Measurements from ENCODE around the gene BSN.
"Not testable (repeated sequence)": the region's sequence is repeated elsewhere in the genome, so short reads cannot be mapped to it uniquely, and the experiment has no call there.

The BSN gene

DNA sequence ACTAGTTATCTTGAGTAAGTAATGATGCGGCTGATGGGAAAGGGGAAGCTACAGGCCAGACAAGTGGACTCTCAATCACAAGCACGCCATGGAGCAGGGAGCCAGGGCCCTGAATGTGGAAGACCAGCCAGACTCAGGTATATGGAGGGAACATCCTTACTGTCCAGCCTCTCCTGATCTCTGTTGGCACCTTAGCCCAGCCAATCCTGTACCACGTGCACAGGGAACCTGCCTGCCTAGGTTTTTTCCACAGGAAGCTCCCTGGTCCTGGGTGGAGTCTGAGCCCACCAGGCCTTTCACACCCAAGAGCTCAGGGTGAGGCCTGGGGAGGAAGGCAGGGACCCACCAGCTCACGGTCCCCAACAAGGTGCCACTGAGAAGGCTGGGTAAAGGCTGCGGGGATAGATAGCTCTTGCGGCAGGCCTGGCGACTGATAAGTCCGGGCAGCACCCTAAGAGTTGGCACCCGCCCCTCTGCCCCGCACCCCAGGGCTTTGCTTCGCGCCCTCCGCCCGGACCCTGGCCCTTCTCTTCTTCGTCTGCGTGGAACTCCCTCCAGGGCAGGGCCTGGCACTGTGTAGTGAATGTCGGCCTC is 118.9 kb downstream of the BSN start:
- DNase-seq (ENCODE audit: low read depth in 2 of 2, low spot score in 1 of 2): no peak

DNA sequence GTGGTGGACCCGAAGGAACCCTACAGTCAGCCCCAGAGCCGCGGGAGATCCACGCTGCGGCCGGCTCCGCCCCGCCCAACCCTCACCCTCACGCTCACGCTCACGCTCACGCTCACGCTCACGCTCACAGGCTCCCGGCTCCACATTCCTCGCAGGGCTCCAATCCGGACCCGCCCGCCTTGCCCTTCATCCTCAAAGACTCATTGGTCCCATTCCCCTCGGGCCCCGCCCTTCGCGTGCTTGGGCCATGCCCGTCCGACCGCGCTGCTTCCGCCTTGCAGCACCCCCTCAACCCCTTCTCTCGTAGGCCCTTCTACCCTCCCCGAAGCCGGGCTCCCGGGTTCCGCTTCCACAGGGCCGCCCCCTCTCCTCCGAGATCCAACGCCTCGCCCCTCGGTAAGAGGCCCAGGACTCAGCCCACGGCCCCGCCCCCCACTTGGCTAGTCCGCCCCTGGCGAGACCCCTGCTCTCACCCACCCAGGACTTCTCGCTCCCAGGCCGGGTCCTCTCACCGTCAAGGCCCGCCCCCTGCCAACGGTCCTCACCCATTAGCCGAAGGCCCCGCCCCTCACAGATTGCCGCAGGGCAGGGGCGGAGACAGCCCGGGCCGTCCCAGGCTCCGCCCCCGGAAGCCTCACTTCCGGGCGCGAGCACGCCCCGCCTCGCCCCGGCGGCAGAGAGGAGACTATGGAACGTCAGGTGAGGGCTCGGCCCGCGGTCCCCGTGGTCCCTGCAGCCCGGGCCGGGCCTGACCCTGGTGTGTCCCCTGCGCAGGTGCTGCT is 119.6 kb downstream of the BSN start, which contains the start of gene APEH:
Gene APEH (plus strand): TSS at position 637 of the 782 bp plus-strand sequence. CDS start 51 bp downstream, at position 688.
- peak; percentile 91 to 97 for DNase-seq (ENCODE audit: low read depth in 2 of 2, low spot score in 1 of 2)

DNA sequence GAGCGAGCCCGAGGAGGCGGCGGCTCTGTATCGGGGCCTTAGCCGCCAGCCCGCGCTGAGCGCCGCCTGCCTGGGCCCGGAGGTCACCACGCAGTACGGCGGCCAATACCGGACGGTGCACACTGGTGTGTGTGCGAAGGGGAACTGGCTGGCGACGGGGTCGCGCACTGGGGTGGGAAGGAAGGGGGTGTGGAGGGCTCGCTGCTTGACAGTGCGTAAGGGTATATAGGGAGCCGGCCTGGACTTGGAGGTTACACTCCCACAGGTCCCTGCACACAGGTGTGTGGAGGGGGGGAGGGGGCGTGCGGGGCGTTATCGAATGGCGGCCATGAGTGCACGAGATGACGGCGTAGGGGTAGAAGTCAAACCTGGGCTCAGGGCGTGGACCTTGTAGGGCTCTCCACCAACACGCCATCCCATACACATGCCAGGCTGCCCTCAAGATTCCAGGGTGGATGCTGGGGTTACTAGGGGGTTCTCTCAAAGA is 120.3 kb downstream of the BSN start:
- no peak for DNase-seq (ENCODE audit: low read depth in 2 of 2, low spot score in 1 of 2)

DNA sequence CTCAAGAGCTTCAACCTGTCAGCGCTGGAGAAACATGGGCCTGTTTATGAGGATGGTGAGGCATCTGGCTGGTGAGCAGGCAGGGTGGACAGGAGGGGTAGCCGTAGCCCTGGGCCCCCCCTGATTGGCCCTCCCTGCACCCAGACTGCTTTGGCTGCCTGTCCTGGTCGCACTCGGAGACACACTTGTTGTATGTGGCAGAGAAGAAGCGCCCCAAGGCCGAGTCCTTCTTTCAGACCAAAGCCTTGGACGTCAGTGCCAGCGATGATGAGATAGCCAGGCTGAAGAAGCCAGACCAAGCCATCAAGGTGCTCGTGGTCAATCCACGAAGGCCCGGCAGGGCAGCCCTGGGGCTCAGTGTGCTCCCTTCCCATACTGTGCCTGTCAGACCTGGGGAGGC is 121.6 kb downstream of the BSN start:
- DNase-seq (ENCODE audit: low read depth in 2 of 2, low spot score in 1 of 2): no peak

DNA sequence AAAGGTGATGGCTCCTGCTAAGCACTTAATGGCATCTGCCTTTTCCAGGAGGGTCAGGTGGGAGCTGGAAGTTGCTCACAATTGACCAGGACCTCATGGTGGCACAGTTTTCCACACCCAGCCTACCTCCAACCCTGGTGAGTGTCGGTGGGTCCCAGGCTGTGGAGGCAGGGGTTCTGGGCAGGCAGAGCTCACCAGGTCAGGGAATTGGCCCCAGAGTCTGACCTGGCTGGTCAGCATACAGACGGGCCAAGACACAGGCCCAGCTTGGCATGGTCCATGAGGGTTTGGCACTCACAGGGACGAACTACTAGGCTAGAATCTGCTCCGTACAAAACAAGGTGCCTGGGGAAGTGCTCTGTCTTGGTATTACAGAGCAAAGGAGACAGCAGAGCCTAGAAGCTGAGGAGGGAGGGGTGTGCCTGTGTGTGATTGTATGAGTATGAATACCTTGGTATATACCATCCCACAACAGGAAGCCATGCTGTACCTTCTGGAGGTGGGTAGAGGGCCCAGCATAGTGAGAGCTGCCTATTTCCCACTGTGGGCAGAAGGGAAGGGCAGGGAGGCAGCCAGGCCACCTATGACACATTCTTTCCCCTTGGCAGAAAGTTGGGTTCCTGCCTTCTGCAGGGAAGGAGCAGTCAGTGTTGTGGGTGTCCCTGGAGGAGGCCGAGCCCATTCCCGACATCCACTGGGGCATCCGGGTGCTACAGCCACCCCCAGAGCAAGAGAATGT is 126.4 kb downstream of the BSN start:
- no peak for DNase-seq (ENCODE audit: low read depth in 2 of 2, low spot score in 1 of 2)

DNA sequence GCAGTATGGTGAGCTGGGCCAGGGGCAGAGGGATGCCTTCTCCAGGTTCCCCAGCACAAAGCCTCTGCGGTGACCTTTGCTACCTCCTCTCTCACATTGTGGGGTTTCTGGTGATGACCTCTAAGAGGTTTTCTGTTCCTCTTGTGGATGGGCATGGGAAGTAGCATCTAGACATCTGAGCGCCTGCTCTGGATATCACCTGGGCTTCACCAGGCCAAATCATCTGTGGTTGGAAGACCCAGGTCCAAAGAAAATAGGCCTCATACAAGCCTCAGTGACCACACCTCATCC is 126.9 kb downstream of the BSN start:
- no peak for DNase-seq (ENCODE audit: low read depth in 2 of 2, low spot score in 1 of 2)

DNA sequence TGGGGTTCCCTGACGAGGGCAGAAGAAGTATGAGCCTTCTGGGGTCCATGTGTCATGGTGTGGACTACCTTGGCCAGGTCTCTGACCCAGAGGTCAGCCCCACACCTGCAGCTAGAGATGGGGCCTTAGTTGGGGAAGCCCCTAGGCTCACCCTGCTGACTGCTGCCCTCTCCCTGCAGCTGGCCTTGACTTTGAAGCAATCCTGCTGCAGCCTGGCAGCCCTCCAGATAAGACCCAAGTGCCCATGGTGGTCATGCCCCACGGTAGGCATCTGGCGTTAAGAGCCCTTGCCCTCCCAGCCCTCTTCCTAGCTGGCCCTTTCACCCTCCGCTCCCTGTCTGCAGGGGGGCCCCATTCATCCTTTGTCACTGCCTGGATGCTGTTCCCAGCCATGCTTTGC is 127.3 kb downstream of the BSN start:
- no peak for DNase-seq (ENCODE audit: low read depth in 2 of 2, low spot score in 1 of 2)

DNA sequence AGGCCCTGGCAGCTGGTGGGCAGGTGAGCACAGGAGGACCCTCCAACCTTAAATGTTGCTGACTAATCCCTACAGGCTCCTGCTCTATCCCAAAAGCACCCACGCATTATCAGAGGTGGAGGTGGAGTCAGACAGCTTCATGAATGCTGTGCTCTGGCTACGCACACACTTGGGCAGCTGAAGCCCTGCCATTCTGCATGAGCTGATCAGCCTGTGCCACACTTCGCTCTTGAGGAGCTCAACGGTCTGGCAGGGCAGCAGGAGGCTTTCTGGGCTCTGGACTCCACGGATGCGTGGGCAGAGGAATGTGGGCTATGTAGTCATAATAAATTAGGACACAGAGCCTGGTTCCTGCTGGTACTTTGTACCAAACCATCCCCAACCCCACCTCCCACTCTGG is 128.9 kb downstream of the BSN start:
- DNase-seq (ENCODE audit: low read depth in 2 of 2, low spot score in 1 of 2): no peak

DNA sequence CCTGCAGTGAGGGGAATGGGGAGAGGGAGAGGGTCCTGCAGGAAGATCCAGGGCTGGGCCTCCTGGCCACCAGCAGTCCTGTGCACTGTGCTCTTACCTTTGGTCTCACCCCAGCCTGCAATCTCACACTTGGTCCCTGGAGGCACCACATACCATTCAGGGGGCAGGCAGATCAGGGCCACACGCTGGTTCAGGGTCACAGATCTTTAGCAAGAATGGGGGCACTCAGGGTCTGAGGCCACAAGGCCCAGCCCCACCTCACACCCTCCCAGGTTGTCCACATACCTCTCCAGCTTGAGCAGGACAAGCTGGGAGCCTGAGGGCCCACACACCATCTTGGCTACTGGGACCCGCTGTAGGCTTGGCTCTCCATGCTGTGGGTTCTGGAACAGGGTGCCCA is 130.2 kb downstream of the BSN start:
- DNase-seq (ENCODE audit: low read depth in 2 of 2, low spot score in 1 of 2): not testable (repeated sequence)

DNA sequence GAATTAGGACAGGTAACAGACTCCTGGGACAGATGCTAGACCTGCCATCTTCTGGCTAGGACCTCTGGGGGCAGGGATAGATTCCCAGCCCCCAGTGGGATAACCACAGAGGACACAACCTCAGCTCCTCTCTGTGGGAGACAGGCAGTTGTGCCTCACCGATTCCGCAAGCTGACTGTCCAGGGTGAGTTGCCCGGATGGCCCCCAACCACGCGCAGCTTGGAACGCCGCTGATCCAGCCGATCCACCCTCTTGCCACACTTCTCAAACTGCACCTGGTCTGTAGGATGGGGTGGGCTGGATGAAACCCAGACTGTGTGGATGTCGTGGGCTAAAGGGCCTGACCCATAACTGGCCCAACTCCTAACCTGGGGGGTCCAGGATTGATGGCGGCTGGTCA is 130.8 kb downstream of the BSN start:
- not testable (repeated sequence) for DNase-seq (ENCODE audit: low read depth in 2 of 2, low spot score in 1 of 2)

DNA sequence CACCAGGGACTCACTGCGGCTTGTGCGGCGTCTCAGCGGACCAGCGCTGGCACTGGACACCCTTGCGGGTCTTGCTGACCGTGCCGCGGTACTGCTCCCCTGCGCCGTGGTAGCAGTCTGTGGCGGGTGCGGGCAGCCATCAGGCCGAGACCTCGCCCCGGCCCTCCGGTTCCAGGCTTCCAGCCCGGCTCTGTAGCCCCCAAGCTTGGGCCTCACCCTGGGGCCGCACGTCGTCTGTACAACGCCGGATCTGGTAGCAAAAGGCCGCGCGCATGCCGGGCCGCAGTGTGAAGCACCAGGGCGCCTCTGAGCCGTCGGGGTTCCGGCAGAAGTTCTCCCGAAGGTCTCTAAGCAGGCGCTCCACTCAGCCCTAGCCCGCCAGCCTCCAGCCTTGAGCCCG is 131.6 kb downstream of the BSN start:
- DNase-seq (ENCODE audit: low read depth in 2 of 2, low spot score in 1 of 2): not testable (repeated sequence)

DNA sequence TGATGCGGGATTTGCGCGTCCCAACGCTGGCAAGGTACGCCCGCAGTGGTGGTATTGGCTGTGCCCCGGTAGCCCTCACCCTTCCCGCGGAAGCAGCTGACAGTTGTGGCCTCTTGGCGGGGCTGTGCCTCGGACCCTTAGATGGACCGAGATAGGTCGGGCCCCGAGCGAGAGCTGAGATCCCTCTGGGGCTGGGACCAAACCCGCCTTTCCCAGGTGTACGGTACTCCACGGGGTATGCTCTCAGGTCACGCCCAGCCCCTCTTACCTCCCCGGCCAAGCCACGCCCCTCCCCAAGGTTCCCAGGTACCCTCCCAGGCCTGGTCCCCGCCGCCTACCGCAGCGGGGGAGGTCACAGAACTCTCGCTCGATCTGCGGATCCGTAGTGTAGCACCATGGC is 132.1 kb downstream of the BSN start:
- not testable (repeated sequence) for DNase-seq (ENCODE audit: low read depth in 2 of 2, low spot score in 1 of 2)

DNA sequence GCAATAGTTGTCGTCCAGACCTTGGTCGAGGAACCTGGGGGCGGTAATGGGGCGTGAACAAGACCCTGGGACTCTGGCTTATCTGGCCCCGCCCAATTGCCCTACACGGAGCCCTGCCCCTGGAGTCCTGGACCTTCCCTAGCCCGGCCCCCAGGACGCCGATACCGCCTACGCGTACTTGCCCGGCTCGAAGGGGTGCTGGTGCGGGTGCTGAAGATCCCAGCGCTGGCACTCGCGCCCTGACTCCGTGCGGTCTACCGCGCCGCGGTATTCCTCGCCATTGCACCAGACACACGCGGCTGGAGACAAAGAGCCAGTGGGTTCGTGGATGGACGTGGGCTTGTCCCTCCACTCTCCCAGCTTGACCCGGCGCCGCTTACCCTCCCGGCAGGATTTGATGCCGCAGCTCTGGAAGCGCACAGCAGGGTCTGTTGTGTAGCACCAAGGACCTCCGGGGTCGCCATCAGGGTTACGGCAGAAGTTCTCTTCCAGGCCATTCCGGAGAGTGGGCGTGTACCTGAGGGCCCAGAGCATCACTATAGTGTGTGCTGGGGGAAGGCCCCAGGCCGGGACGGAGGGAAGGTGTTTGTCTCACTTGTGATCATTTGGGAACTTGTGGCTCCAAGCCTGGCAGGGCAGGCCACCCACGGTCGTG is 132.6 kb downstream of the BSN start:
- DNase-seq (ENCODE audit: low read depth in 2 of 2, low spot score in 1 of 2): not testable (repeated sequence)

DNA sequence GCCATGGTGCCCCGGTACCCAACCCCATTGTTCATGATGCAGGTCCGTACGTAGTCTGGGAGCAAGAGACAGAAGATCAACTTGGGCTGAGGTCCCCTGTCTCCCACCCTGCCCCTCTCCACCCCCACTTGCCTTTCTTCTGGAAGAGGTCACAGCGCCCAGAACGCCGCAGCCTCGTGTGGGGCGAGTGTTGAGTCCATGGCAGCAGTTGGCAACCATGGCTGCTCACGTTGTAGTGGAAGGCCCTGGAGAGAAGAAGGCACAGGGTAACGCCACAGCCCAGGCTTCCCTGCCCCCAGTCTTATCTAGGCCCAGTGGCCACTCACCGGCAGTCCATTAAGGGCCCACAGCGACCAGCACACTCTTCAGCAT is 133.1 kb downstream of the BSN start:
- not testable (repeated sequence) for DNase-seq (ENCODE audit: low read depth in 2 of 2, low spot score in 1 of 2)

DNA sequence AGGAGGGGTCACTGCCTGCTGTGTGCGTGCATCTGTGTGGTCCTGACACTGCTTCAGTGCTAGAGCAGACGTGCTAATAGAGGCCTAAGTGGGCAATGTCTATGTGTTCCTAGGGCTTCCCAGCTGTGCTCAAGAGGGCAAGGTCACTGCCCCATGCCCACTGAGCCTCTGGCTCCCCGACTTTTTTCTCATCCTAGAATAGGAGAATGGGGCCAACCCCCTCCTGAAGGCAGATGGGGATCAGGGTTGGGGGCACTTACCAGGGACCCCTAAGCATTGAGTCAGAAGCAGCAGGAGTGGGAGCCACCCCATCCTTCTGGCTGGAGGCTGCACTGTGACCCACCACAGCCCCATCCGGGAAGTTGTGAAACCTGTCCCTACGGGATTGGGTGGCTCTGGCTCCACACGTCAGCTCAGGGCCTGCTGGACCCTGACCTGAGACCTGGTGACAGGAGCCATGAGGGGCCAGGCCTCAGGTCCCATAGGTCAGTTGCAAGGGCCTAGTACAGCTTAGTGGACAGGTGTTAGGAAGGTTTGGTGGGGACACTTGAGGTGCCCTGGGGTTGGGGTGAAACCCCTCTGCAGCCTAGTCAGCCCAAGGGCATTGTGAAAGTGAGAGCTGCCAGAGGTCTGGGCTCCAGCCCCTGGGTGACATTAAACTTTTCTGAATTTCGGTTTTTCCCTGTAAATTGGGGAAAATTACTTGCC is 134.2 kb downstream of the BSN start:
- not testable (repeated sequence) for DNase-seq (ENCODE audit: low read depth in 2 of 2, low spot score in 1 of 2)

DNA sequence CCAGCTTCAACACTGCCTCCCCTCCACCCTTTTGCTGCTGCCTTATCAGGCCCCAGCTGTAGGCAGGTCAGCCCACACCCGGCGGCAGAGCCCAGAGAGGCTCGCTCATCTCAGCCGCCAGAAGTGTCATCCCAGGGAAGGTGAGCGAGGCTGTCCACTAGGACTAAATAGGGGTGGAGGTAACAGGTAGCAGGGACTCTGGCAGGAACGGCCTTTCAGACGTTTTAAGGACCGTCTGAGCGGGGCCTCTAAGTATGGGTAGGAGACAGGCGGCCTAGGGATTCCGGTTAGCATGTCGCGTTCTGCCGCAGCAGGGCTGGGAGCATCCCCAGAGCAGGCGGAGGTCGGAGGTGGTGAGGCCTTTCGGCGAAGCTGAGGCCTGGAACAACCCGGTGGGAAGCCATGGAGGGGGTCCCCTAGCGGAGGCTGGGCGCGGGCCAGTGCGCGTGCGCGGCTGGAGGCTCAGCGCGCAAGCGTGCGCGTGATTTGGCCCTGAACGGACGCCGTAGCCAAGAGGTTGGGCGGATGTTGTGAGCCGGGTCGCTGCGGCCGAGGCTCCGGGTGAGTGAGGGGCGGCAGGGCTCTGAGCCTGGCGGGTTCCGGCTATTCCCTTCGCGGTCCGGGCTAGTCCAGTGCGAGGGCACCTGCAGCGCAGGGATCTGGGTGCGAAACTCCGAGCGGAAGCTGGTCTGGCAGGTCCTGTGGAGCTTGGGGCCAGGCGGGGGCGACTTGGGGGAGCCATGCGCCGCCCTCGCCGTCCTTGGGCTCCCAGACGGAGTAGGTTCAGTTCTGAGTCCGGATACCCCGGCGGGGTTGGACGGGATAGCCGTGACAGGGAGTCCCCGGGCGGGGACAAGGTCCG is 135.0 kb downstream of the BSN start, which contains the start of the genes MST1 and RNF123:
Gene MST1 (minus strand): TSS at position 429 of the 862 bp plus-strand sequence. CDS start 783 bp downstream, outside the sequence.
Gene RNF123 (plus strand): TSS at position 512 of the 862 bp plus-strand sequence. CDS start 1,609 bp downstream, outside the sequence.
- peak; percentile 73 to 80 for DNase-seq (ENCODE audit: low read depth in 2 of 2, low spot score in 1 of 2)

DNA sequence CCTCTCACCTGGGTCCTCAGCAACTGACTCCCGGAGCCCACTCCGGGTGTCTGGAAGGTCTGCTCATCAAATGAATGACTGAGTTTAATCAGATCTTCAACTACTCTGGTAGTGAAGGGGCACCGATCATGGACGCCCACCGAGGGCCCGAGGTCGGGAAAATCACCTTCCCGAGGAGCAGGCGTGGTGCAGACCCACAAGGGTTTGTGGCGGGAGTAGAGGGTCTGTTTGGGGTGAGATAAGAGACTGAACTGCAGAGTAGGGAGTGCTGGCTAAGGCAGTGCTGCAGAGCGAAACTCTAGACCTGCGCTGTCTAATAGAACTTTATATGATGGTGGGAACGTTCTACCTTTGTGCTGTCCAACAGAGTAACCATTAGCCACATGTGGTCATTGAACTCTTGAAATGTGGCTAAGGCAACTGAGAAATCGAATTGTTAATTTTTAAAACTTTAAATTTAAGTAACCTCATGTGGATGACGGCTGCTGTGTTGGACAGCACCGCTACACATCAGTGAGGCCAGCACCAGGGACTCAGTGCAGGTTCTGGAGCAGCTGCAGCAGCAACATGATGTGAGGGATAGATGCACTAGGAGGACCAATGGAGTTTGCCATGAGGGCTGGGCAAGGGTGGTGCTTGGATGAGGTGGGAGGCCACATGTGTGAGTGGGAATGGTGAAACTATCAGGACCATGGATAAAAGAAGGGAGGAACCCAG is 135.8 kb downstream of the BSN start:
- not testable (repeated sequence) for DNase-seq (ENCODE audit: low read depth in 2 of 2, low spot score in 1 of 2)

DNA sequence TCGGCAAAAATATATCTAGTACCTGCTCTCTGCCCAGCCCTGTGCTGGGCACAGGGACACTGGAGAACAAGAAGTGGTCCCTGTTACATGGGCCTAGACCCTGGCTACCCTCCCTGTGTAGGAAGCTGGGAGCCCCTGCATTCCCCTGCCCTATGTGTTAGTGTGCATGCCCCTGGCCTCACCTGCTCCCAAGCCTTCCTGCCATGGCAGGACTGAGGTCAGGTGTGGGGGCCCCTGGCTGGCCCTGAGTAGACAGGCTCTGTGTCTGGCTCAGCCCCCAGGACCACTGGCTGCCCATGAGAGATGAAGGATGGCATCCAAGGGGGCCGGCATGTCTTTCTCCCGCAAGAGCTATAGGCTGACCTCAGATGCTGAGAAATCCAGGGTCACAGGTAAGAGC is 136.6 kb downstream of the BSN start:
- not testable (repeated sequence) for DNase-seq (ENCODE audit: low read depth in 2 of 2, low spot score in 1 of 2)

DNA sequence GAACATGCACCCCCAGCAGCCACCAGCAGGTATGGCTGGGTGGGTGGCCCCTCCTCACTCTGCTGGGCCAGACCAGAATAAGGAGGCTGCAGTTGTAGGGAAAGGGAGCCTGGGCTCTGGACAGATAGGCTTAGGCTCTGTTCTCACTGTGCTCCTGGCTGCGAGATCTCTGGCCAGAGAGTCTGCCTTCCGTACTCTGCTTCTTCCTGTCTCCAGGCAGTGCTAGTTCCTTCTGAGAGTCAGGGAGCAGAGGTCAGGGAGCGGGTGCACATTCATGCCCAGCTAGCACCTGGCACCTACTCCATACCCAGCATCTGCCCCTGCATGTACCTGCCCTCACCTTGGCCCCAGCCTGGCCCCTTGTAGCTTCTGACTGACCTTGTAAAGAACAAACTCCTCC is 137.2 kb downstream of the BSN start:
- DNase-seq (ENCODE audit: low read depth in 2 of 2, low spot score in 1 of 2): not testable (repeated sequence)
